ENCODE data around the gene MED23. TPM values are rescaled to one million over a fixed set of nuclear protein-coding genes. Genes with fewer than 3 reads are reported as not detected.

MED23 gene
- total RNA-seq, 1 donor from 2014 or later = 37.6 TPM

DNA sequence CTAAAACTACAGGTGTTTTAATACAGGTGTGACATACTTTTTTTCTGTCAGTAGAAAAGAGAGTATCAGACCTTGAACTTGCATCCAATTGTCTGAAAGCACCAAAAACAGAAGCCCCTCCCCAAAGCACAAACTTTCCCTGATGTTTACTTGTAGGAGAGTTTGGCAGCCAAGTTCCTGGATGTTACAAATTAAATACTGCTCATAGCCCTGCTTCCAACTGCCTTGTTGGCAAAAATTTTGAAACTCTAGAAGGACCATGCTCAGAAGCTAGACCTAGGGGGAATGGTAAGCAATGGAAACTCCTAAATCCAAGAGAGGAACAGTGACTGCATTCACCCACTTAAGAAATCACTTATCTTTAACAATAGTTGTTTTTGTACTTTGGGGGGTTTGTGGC, 72.0 kb downstream of the MED23 start:
- Mint-ChIP-seq H3K27me3 (no peaks in the 10 kb centered on the region), H3K27ac (no peak overlapping the region), H3K4me3 (no peak overlapping the region), H3K4me1 (ENCODE audit: unreplicated experiment) (no peaks in the 10 kb centered on the region), H3K9me3 (no peaks in the 10 kb centered on the region), H3K36me3 (no peaks in the 10 kb centered on the region)
- TF ChIP-seq, protein P1, sequence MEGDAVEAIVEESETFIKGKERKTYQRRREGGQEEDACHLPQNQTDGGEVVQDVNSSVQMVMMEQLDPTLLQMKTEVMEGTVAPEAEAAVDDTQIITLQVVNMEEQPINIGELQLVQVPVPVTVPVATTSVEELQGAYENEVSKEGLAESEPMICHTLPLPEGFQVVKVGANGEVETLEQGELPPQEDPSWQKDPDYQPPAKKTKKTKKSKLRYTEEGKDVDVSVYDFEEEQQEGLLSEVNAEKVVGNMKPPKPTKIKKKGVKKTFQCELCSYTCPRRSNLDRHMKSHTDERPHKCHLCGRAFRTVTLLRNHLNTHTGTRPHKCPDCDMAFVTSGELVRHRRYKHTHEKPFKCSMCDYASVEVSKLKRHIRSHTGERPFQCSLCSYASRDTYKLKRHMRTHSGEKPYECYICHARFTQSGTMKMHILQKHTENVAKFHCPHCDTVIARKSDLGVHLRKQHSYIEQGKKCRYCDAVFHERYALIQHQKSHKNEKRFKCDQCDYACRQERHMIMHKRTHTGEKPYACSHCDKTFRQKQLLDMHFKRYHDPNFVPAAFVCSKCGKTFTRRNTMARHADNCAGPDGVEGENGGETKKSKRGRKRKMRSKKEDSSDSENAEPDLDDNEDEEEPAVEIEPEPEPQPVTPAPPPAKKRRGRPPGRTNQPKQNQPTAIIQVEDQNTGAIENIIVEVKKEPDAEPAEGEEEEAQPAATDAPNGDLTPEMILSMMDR (conservative IDR thresholded peaks at IDR 0.05) = no peak
- DNase-seq (ENCODE audit: extremely low spot score, unreplicated experiment) = no peak

- TF ChIP-seq, protein P1 (conservative IDR thresholded peaks at IDR 0.05) = no peak
- DNase-seq (ENCODE audit: extremely low spot score, unreplicated experiment) = no peak
- no peak overlapping the region for H3K27ac Mint-ChIP-seq
- H3K36me3 Mint-ChIP-seq = no peaks in the 10 kb centered on the region
- H3K9me3 Mint-ChIP-seq = no peaks in the 10 kb centered on the region
- H3K4me3 Mint-ChIP-seq = no peak overlapping the region
- no peaks in the 10 kb centered on the region for H3K27me3 Mint-ChIP-seq
- H3K4me1 Mint-ChIP-seq (ENCODE audit: unreplicated experiment) = no peaks in the 10 kb centered on the region
Observed at GRCh38 chr6:131552572-131552971, 75.5 kb downstream of the MED23 start.

- H3K4me3 Mint-ChIP-seq = no peak overlapping the region
- no peaks in the 10 kb centered on the region for H3K36me3 Mint-ChIP-seq
- no peak for DNase-seq (ENCODE audit: extremely low spot score, unreplicated experiment)
- no peak overlapping the region for H3K27ac Mint-ChIP-seq
- no peaks in the 10 kb centered on the region for H3K4me1 Mint-ChIP-seq (ENCODE audit: unreplicated experiment)
- no peaks in the 10 kb centered on the region for H3K27me3 Mint-ChIP-seq
- TF ChIP-seq, protein P1 (conservative IDR thresholded peaks at IDR 0.05) = no peak
- no peaks in the 10 kb centered on the region for H3K9me3 Mint-ChIP-seq
Observed at GRCh38 chr6:131551902-131552301, 76.1 kb downstream of the MED23 start.

- no peak for DNase-seq (ENCODE audit: extremely low spot score, unreplicated experiment)
- H3K4me1 Mint-ChIP-seq (ENCODE audit: unreplicated experiment) = no peaks in the 10 kb centered on the region
- TF ChIP-seq, protein P1 (conservative IDR thresholded peaks at IDR 0.05) = no peak
- no peak overlapping the region for H3K4me3 Mint-ChIP-seq
- H3K27me3 Mint-ChIP-seq = no peaks in the 10 kb centered on the region
- H3K36me3 Mint-ChIP-seq = no peaks in the 10 kb centered on the region
- H3K27ac Mint-ChIP-seq = no peak overlapping the region
- H3K9me3 Mint-ChIP-seq = no peaks in the 10 kb centered on the region
Observed at GRCh38 chr6:131549811-131550210, 78.2 kb downstream of the MED23 start.

DNA sequence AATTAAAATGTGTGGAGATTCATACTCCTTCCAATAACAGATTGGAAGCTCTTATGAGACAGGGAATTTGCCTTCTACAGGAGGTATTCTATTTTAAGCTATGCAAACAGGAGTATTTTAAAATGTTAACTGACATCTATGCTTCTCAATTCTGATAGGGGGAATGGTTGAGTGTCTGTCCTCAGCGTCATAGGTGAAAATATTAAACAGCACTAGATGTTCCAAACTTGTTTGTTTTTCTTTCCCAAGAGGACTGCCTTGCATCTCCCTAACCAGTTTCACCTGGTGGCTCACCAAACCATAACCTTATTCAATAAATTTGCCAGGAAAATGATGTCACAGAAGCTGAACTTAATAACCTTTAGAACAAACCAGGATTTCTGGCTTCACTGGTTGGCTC, 79.6 kb downstream of the MED23 start:
- Mint-ChIP-seq H3K27ac (no peak overlapping the region), H3K4me1 (ENCODE audit: unreplicated experiment) (no peaks in the 10 kb centered on the region), H3K9me3 (no peaks in the 10 kb centered on the region), H3K27me3 (no peaks in the 10 kb centered on the region), H3K4me3 (no peak overlapping the region), H3K36me3 (no peaks in the 10 kb centered on the region)
- TF ChIP-seq, protein P1 (conservative IDR thresholded peaks at IDR 0.05) = no peak
- DNase-seq (ENCODE audit: extremely low spot score, unreplicated experiment) = no peak

DNA sequence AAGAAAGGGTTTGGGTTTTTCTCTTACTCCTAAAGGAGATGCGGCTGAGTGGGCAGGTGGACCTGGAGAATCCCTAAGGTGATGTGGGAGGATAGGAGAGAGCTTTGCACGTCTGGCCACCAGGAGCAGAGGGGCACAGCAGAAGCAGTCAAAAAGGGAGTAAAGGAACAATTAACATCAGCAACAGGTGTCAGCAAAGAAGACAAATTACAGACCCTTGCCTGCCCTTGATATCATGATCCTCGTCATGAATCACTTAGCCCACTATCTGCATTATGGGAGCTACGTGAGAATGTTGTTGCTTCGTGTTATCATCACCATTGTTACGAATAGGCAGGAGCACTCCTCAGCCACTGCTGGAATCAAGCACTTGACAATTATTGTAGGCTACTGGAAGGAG, 80.6 kb downstream of the MED23 start:
- no peaks in the 10 kb centered on the region for H3K9me3 Mint-ChIP-seq
- no peaks in the 10 kb centered on the region for H3K4me1 Mint-ChIP-seq (ENCODE audit: unreplicated experiment)
- TF ChIP-seq, protein P1 (conservative IDR thresholded peaks at IDR 0.05) = no peak
- H3K4me3 Mint-ChIP-seq = no peak overlapping the region
- H3K36me3 Mint-ChIP-seq = no peaks in the 10 kb centered on the region
- H3K27ac Mint-ChIP-seq = no peak overlapping the region
- H3K27me3 Mint-ChIP-seq = no peaks in the 10 kb centered on the region
- no peak for DNase-seq (ENCODE audit: extremely low spot score, unreplicated experiment)
